Thyroid gland (tissue), 4 donors: ENCODE results near the gene SLC1A6.

Experiments
- CTCF ChIP-seq, 6 experiments: fragments of 200-600 bp in 3 of 6; fragments of 450-650 bp in 3 of 6; sonication (generic) in 3 of 6; IDR thresholded peaks; one replicate each; pipeline ENCODE4 v1.5.1; 2016 to 2019; ENCODE audit warnings: antibody characterized with exemption in 6 of 6, mild to moderate bottlenecking in 2 of 6, inconsistent platforms in 1 of 6, moderate library complexity in 1 of 6
- POLR2A ChIP-seq, 2 donors: fragments of 450-650 bp; IDR thresholded peaks; one replicate each; pipeline ENCODE4 v1.6.1; 2017; ENCODE audit warnings: antibody characterized with exemption in 2 of 2, mild to moderate bottlenecking in 2 of 2, moderate library complexity in 1 of 2

- TF ChIP-seq CTCF (IDR thresholded peaks at IDR 0.05), result no peak
- no peak for TF ChIP-seq POLR2A (IDR thresholded peaks at IDR 0.05)
These were observed 36.1 kb downstream of the SLC1A6 start for GRCh38 chr19:14943601-14944000.
